Measurements from ENCODE around the gene STYXL2. TPM values are rescaled to one million over a fixed set of nuclear protein-coding genes. Genes with fewer than 3 reads are reported as not detected.

STYXL2 gene
- total and polyA plus RNA-seq, 2 experiments from 2014 or later = 0.17 to 0.40 TPM

- TF ChIP-seq EZH2phosphoT487 (IDR thresholded peaks at IDR 0.05; ENCODE audit: unreplicated experiment) (no peak), CTCF (conservative IDR thresholded peaks at IDR 0.05; ENCODE audit: low read depth in 2 of 2) (no peak)
These were observed 15.2 kb downstream of the STYXL2 start (continued) for GRCh38 chr1:167109125-167109524.

GRCh38 chr1:167110586-167110985, 16.7 kb downstream of the STYXL2 start:
- Mint-ChIP-seq H3K27me3 (ENCODE audit: insufficient read depth, low read depth, poor library complexity) (peaks cover 6% of the 10 kb centered on the region), H3K27ac (no peak overlapping the region), H3K4me3 (no peak overlapping the region), H3K4me1 (peaks cover 22% of the 10 kb centered on the region), H3K36me3 (ENCODE audit: low read depth) (no peaks in the 10 kb centered on the region), H3K9me3 (no peaks in the 10 kb centered on the region)
- DNase-seq (ENCODE audit: low spot score) (no peak), ATAC-seq (no peak)
- Histone ChIP-seq H3K9me2 (ENCODE audit: insufficient read depth) (peaks cover 23% of the 10 kb centered on the region), H3K79me2 (replicated peaks; ENCODE audit: insufficient read depth) (no peaks in the 10 kb centered on the region), H2AFZ (no peak overlapping the region), H3K36me3 (ENCODE audit: insufficient read depth) (0 out of 2 replicates have a peak, but pooled peaks cover 2% of the 10 kb centered on the region), H4K20me1 (replicated peaks; ENCODE audit: insufficient read depth) (no peaks in the 10 kb centered on the region), H3K27me3 (ENCODE audit: insufficient read depth) (no peaks in the 10 kb centered on the region), H3K4me3 (no peak overlapping the region), H3K4me2 (no peak overlapping the region), H3K4me1 (ENCODE audit: insufficient read depth) (peaks cover 5% of the 10 kb centered on the region), H3K27ac (ENCODE audit: low read depth) (no peak overlapping the region), H3F3A (replicated peaks; ENCODE audit: low read depth) (no peaks in the 10 kb centered on the region)
- TF ChIP-seq EZH2phosphoT487 (IDR thresholded peaks at IDR 0.05; ENCODE audit: unreplicated experiment) (no peak), REST (IDR thresholded peaks at IDR 0.05; ENCODE audit: unreplicated experiment) (no peak), ZNF114 (CRISPR knock-in tag; IDR thresholded peaks at IDR 0.05) (no peak), JUNB (IDR thresholded peaks at IDR 0.05; ENCODE audit: unreplicated experiment) (no peak), EZH2 (IDR thresholded peaks at IDR 0.05; ENCODE audit: low read depth, unreplicated experiment) (no peak), ZNF462 (CRISPR knock-in tag; IDR thresholded peaks at IDR 0.05) (no peak), CTCF (conservative IDR thresholded peaks at IDR 0.05; ENCODE audit: low read depth in 2 of 2) (no peak), NANOG (IDR thresholded peaks at IDR 0.05; ENCODE audit: borderline replicate concordance) (no peak), STAT1 (IDR thresholded peaks at IDR 0.05; ENCODE audit: unreplicated experiment) (no peak)
